Neural progenitor cell (in vitro differentiated cells): ENCODE measurements around the gene BEND2. TPM values are rescaled to one million over a fixed set of nuclear protein-coding genes. Genes with fewer than 3 reads are reported as not detected.

Source experiments
- DNase-seq: peaks from one replicate; pipeline ENCODE4 v3.0.0-alpha.2; 2016; ENCODE audit warnings: low spot score
- H2AFZ ChIP-seq: fragments of 200-600 bp; sonication (generic); replicated peaks from 2 replicates; pipeline ENCODE4 v1.6.1; 2016; ENCODE audit warnings: antibody characterized with exemption
- H3F3A ChIP-seq: fragments of 200-600 bp; sonication (generic); 2 replicates; pipeline ENCODE4 v1.6.1; 2016; ENCODE audit warnings: antibody characterized with exemption, low read depth
- H3K27ac ChIP-seq: fragments of 200-600 bp; sonication (generic); 2 replicates; pipeline ENCODE4 v1.5.1; 2016; ENCODE audit warnings: mild to moderate bottlenecking
- H3K27me3 ChIP-seq: fragments of 200-600 bp; sonication (generic); 2 replicates; pipeline ENCODE4 v1.6.1; 2016; ENCODE audit warnings: mild to moderate bottlenecking, moderate library complexity
- H3K36me3 ChIP-seq: fragments of 200-600 bp; sonication (generic); 2 replicates; pipeline ENCODE4 v1.5.1; 2016
- H3K4me1 ChIP-seq: fragments of 200-600 bp; sonication (generic); 2 replicates; pipeline ENCODE4 v1.6.1; 2016; ENCODE audit warnings: mixed run types
- H3K4me2 ChIP-seq: fragments of 200-600 bp; sonication (generic); 2 replicates; pipeline ENCODE4 v1.6.1; 2016
- H3K4me3 ChIP-seq: fragments of 200-600 bp; sonication (generic); 2 replicates; pipeline ENCODE4 v1.5.1; 2016
- H3K79me2 ChIP-seq: fragments of 200-600 bp; sonication (generic); 2 replicates; pipeline ENCODE4 v1.6.1; 2016; ENCODE audit warnings: low read depth
- H3K9ac ChIP-seq: fragments of 200-600 bp; sonication (generic); 2 replicates; pipeline ENCODE4 v1.6.1; 2016
- H3K9me3 ChIP-seq: fragments of 200-600 bp; sonication (generic); 2 replicates; pipeline ENCODE4 v1.5.1; 2016; ENCODE audit warnings: low read depth
- H4K20me1 ChIP-seq: fragments of 200-600 bp; sonication (generic); 2 replicates; pipeline ENCODE4 v1.6.1; 2016; ENCODE audit warnings: low read depth
- H3K27ac Mint-ChIP-seq: 3 replicates; pipeline ENCODE4 v1.8.0; 2021; ENCODE audit warnings: mixed read lengths
- H3K27me3 Mint-ChIP-seq: 2 replicates; pipeline ENCODE4 v1.8.0; 2022; ENCODE audit warnings: low read depth, mild to moderate bottlenecking, inconsistent platforms, moderate library complexity, mixed read lengths; ENCODE audit not compliant: insufficient read depth
- H3K36me3 Mint-ChIP-seq: 3 replicates; pipeline ENCODE4 v1.8.0; 2021; ENCODE audit warnings: mixed read lengths
- H3K4me1 Mint-ChIP-seq: 3 replicates; pipeline ENCODE4 v1.8.0; 2021; ENCODE audit warnings: mixed read lengths
- H3K4me3 Mint-ChIP-seq: 3 replicates; pipeline ENCODE4 v1.8.0; 2021; ENCODE audit warnings: mild to moderate bottlenecking, moderate library complexity, mixed read lengths
- H3K9me3 Mint-ChIP-seq: 3 replicates; pipeline ENCODE4 v1.8.0; 2020; ENCODE audit warnings: mixed read lengths
- EZH2 ChIP-seq: fragments of 200-600 bp; sonication (generic); IDR thresholded peaks from 2 replicates; pipeline ENCODE4 v1.6.1; 2017; ENCODE audit warnings: antibody characterized with exemption, mild to moderate bottlenecking, moderate library complexity
- EZH2phosphoT487 ChIP-seq: fragments of 200-600 bp; sonication (generic); IDR thresholded peaks from 2 replicates; pipeline ENCODE4 v1.6.1; 2017; ENCODE audit warnings: antibody characterized with exemption
- total RNA-seq: library from RNA; depleted of rRNA; stranded (reverse); fragments of >200 nt; gene quantifications from 2 replicates; pipeline ENCODE4 v1.2.3, GENCODE V29; 2015; ENCODE audit warnings: low replicate concordance
- TF ChIP-seq, protein P1 (sequence below): fragments of 200-600 bp; sonication (generic); IDR thresholded peaks from 2 replicates; pipeline ENCODE4 v1.5.1; 2017; ENCODE audit warnings: antibody characterized with exemption, mild to moderate bottlenecking

Gene BEND2
- total RNA-seq, 1 donor from 2014 or later, result not detected

DNA sequence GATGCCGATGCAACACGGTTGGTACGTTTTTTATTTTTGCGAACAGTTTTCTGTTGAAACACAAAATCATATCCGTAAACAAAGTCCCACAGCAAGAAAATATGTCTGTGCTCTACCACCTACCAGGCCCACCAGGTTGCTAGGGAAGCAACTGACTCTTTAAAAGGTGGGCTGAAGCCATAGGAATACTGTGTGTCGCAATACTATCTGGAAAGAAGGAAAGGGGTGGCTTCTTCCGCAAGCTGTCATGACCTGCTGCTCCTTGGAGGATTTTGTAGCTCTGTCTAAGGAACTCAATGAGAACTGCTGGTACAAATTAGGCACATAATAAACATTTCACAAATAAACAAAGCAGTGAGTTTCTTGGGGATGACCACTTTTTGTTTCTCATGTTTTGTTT is 46.5 kb downstream of the BEND2 start:
- Mint-ChIP-seq H3K27ac (no peak overlapping the region), H3K36me3 (no peaks in the 10 kb centered on the region), H3K9me3 (peaks cover 2% of the 10 kb centered on the region), H3K27me3 (no peaks in the 10 kb centered on the region), H3K4me1 (no peaks in the 10 kb centered on the region), H3K4me3 (no peak overlapping the region)
- H3K27ac ChIP-seq, result no peak overlapping the region
- no peaks in the 10 kb centered on the region for H3F3A ChIP-seq
- H3K36me3 ChIP-seq, result no peaks in the 10 kb centered on the region
- H3K79me2 ChIP-seq, result no peaks in the 10 kb centered on the region
- H3K9ac ChIP-seq, result no peak overlapping the region
- no peak overlapping the region for H2AFZ ChIP-seq
- H3K4me3 ChIP-seq, result no peak overlapping the region
- H3K4me1 ChIP-seq, result no peaks in the 10 kb centered on the region
- no peak overlapping the region for H3K4me2 ChIP-seq
- TF ChIP-seq EZH2 (no peak), EZH2phosphoT487 (no peak)
- TF ChIP-seq, protein P1, sequence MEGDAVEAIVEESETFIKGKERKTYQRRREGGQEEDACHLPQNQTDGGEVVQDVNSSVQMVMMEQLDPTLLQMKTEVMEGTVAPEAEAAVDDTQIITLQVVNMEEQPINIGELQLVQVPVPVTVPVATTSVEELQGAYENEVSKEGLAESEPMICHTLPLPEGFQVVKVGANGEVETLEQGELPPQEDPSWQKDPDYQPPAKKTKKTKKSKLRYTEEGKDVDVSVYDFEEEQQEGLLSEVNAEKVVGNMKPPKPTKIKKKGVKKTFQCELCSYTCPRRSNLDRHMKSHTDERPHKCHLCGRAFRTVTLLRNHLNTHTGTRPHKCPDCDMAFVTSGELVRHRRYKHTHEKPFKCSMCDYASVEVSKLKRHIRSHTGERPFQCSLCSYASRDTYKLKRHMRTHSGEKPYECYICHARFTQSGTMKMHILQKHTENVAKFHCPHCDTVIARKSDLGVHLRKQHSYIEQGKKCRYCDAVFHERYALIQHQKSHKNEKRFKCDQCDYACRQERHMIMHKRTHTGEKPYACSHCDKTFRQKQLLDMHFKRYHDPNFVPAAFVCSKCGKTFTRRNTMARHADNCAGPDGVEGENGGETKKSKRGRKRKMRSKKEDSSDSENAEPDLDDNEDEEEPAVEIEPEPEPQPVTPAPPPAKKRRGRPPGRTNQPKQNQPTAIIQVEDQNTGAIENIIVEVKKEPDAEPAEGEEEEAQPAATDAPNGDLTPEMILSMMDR, result no peak
- no peaks in the 10 kb centered on the region for H4K20me1 ChIP-seq
- H3K9me3 ChIP-seq, result no peaks in the 10 kb centered on the region
- no peaks in the 10 kb centered on the region for H3K27me3 ChIP-seq
- no peak for DNase-seq

DNA sequence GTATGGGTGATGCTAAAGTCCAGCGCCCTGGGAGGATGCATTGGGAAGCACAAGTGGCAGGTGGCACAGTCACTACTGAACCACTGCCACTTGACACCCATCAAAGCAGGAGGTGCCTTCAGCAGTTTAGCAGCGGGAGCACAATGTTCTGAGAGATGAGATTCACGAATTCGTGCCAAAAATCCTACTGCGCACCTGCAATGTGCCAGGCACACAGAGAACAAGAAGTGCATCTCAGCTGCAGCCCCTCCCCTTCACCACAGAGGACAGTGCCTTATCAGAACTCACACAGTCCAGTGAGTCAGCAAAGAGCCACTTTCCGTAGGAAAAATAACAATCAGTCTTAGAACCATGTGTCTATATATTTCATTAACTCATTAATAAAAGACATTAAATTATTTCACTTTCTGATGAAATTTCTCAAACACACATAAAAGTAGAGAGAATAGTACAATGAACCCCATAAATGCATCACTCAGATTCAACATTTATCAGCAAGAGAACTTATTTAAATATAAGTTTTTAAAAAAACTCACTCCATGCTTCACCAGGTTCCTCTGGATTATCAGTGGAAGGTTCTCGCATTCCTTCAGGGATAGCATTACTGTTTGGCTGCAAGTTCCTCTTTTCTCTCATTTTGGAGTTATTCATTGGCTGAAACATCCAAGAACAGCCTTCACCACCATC is 47.0 kb downstream of the BEND2 start:
- H3K9ac ChIP-seq, result no peak overlapping the region
- Mint-ChIP-seq H3K27me3 (no peaks in the 10 kb centered on the region), H3K27ac (no peak overlapping the region), H3K4me3 (no peak overlapping the region), H3K9me3 (peaks cover 2% of the 10 kb centered on the region), H3K4me1 (no peaks in the 10 kb centered on the region), H3K36me3 (no peaks in the 10 kb centered on the region)
- H3F3A ChIP-seq, result no peaks in the 10 kb centered on the region
- no peak overlapping the region for H3K4me2 ChIP-seq
- no peaks in the 10 kb centered on the region for H3K36me3 ChIP-seq
- no peak for DNase-seq
- no peaks in the 10 kb centered on the region for H3K27me3 ChIP-seq
- no peaks in the 10 kb centered on the region for H3K9me3 ChIP-seq
- H3K79me2 ChIP-seq, result no peaks in the 10 kb centered on the region
- no peaks in the 10 kb centered on the region for H3K4me1 ChIP-seq
- no peaks in the 10 kb centered on the region for H4K20me1 ChIP-seq
- no peak for TF ChIP-seq EZH2phosphoT487
- TF ChIP-seq EZH2, result no peak
- TF ChIP-seq, protein P1, result no peak
- H2AFZ ChIP-seq, result no peak overlapping the region
- H3K27ac ChIP-seq, result no peak overlapping the region
- H3K4me3 ChIP-seq, result no peak overlapping the region

DNA sequence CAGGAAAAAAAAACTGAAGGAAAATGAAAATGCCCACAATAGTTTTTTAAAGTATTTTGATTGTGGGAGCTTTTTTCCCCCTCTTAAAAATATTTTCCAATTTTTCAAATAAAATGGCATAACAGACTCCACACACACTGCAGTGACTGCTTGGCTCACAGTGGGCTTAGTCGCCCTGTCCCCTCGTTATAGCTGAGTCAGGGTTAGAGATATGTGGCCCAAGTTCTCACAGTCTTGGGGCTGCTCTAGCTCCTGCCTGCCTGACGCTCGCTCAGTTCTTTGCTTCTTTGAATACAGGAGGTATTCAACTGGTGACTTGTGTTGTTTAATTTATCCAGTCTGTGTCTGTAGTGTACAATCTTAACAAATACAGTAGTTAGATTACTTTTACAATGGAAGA is 47.7 kb downstream of the BEND2 start:
- no peaks in the 10 kb centered on the region for H3K27me3 Mint-ChIP-seq
- Histone ChIP-seq H3K9me3 (no peaks in the 10 kb centered on the region), H3K27ac (no peak overlapping the region), H3K27me3 (no peaks in the 10 kb centered on the region), H3F3A (no peaks in the 10 kb centered on the region), H3K79me2 (no peaks in the 10 kb centered on the region), H3K4me3 (no peak overlapping the region), H3K4me1 (no peaks in the 10 kb centered on the region), H2AFZ (no peak overlapping the region), H3K36me3 (no peaks in the 10 kb centered on the region), H3K4me2 (no peak overlapping the region), H3K9ac (no peak overlapping the region), H4K20me1 (no peaks in the 10 kb centered on the region)
- TF ChIP-seq, protein P1, result no peak
- TF ChIP-seq EZH2phosphoT487 (no peak), EZH2 (no peak)
- no peaks in the 10 kb centered on the region for H3K36me3 Mint-ChIP-seq
- H3K4me3 Mint-ChIP-seq, result no peak overlapping the region
- no peaks in the 10 kb centered on the region for H3K4me1 Mint-ChIP-seq
- no peak overlapping the region for H3K27ac Mint-ChIP-seq
- H3K9me3 Mint-ChIP-seq, result no peaks in the 10 kb centered on the region
- no peak for DNase-seq
